Gastrocnemius medialis (tissue), 4 donors: ENCODE measurements around the gene MAGI1.

Source experiments
- POLR2A ChIP-seq, 2 donors: fragments of 450-650 bp; IDR thresholded peaks; one replicate each; pipeline ENCODE4 v1.6.1; 2017; ENCODE audit warnings: antibody characterized with exemption in 2 of 2, mild to moderate bottlenecking in 2 of 2, moderate library complexity in 2 of 2
- TF ChIP-seq, protein P1 (sequence below), 5 experiments: fragments of 450-650 bp in 3 of 5; fragments of 200-600 bp in 2 of 5; sonication (generic) in 2 of 5; IDR thresholded peaks in 4 of 5; conservative IDR thresholded peaks in 1 of 5; 1 replicate in 4 of 5; 2 replicates in 1 of 5; pipeline ENCODE4 v1.5.1; 2016 to 2019; ENCODE audit warnings: antibody characterized with exemption in 5 of 5, mild to moderate bottlenecking in 3 of 5, moderate library complexity in 3 of 5

DNA sequence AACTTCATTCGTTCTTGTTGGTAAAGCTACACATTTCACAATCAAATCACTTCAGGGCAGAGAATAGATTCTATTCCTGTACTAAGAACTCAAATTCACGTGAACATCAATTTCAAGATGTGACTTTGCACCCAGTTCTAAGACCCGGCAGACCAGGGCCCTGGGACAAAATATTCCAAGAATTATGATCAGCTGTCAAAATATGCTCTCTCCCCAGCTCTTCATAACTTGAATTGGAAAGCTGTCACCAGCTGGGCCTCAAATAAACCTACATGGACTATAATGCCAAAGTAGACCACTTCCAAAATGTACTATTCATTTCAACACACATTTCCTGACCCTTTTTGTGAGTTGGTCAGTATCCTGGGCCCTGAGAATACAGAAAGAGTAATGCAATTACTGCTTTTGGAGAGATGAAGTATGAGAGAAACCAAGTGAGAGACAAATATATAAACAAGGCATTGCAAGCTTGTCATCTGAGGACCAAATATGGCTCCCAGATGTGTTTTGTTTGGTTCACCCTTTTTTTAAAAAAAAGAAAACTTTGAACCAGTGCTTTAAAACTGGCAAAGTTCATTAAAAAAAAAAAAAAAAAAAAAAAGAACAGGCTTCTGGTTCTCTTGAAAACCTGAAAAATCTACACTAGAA is 14.9 kb downstream of the MAGI1 start:
- TF ChIP-seq, protein P1, sequence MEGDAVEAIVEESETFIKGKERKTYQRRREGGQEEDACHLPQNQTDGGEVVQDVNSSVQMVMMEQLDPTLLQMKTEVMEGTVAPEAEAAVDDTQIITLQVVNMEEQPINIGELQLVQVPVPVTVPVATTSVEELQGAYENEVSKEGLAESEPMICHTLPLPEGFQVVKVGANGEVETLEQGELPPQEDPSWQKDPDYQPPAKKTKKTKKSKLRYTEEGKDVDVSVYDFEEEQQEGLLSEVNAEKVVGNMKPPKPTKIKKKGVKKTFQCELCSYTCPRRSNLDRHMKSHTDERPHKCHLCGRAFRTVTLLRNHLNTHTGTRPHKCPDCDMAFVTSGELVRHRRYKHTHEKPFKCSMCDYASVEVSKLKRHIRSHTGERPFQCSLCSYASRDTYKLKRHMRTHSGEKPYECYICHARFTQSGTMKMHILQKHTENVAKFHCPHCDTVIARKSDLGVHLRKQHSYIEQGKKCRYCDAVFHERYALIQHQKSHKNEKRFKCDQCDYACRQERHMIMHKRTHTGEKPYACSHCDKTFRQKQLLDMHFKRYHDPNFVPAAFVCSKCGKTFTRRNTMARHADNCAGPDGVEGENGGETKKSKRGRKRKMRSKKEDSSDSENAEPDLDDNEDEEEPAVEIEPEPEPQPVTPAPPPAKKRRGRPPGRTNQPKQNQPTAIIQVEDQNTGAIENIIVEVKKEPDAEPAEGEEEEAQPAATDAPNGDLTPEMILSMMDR (IDR thresholded peaks at IDR 0.05 in 4 of 5, conservative IDR thresholded peaks at IDR 0.05 in 1 of 5): no peak
- no peak for TF ChIP-seq POLR2A (IDR thresholded peaks at IDR 0.05)
